GM21381 (cell line): Measurements from ENCODE around the gene GRAMD1A.
A peak's percentile ranks its signal among the peaks of the same experiment; 100 is the strongest.
"Not testable (repeated sequence)": the region's sequence is repeated elsewhere in the genome, so short reads cannot be mapped to it uniquely, and the experiment has no call there.

ENCODE experiments used
- ATAC-seq: cut with Tn5 transposase; IDR thresholded peaks from one replicate; pipeline ENCODE4 v1.9.1; 2021; ENCODE audit warnings: mild to moderate bottlenecking, moderate library complexity; ENCODE audit not compliant: unreplicated experiment

Gene GRAMD1A

DNA sequence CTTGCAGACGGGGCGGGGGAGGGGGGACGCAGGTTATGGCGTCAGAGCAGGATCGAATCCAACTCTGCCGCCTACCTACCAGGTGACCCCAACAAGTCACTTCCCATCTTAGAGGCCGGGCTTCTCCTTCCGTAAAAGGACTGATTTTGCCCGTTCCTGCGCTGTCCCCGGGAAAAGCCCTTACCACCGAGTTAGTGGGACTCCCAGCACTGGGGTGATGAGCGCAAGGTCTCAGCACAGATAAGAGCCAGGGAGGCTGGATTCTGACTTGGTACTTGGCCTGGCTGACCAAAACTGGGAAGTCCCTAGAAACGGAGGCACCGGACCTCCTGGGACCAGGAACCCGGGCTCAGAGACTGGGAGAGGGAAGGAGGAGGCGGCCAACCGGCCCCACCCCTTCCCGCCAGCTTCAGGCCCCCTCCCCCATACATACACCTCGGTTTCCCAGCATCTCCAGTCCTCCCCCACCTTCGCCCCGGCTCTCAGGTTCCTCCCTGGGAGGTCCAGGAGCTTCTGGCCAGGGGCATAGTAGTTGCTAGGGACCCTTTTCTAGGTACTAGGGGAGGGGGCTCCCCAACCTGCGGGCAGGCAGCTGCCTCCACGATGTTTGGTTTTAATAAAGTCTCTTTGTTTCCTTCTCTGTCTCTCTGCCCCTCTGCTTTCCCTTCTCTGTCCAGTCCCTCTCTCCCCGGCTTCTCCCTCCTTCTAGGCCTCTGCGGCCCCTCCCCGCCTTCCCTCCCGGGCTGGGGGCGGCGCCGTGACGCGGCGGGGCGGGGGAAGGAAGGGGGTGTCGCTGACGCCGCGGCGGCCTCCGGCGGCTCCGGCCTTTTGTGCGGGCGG lies at the start of gene GRAMD1A:
Gene GRAMD1A (plus strand): TSS at position 826 of the 840 bp plus-strand sequence. CDS start 156 bp downstream, outside the sequence.
- peak; percentile 48 for ATAC-seq

DNA sequence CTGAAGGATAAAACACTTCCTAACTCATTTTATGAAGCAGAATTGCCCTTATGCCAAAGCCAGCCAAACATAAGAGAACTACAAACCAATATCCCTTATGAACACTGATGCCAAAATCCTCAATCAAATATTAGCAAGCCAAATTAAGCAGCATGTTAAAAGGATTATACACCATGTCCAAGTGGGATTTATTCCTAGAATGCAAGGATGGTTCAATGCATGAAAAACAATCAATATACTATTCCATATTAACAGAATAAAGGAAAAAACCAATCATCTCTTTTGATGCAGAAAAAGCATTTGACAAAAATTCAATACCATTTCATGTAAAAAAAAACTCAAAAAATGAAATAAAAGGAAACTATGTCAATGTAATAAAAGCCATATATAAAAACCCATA lies 47.0 kb upstream of the GRAMD1A start:
- no peak for ATAC-seq

DNA sequence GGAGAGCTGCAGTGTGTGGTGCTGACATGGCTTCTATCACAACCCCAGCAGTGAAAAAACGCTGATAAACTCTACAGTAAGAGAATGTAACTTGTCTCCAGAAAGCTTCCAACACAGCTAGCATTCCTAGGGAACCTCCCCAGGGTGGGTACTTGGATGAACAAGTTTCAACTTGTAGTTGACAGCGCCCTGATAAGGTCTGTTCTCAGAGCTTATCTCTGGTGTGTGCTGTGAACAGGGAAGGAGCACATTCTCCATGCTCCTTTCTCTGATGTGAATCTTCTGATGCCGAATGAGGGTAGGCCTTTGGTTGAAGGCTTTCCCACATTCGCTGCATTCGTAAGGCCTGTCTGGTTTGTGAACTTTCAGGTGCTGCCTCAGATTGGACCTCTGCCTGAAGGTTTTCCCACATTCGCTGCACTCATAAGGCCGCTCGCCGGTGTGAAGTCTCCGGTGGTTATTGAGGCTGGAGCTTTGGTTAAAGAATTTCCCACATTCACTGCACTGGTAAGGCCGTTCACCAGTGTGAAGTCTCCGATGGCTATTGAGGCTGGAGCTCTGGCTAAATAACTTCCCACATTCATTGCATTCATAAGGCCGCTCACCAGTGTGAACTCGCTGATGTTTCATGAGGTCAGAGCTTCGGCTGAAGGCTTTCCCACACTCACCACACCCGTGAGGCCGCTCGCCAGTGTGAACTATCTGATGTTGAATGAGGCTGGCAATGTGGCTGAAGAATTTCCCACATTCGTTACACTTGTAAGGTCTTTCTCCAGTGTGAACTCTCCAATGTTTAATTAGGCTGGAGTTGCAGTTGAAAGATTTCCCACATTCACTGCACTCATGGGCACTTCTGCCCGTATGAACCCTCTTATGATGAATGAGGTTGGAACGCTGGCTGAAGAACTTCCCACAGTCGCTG lies 42.0 kb upstream of the GRAMD1A start:
- no peak for ATAC-seq

DNA sequence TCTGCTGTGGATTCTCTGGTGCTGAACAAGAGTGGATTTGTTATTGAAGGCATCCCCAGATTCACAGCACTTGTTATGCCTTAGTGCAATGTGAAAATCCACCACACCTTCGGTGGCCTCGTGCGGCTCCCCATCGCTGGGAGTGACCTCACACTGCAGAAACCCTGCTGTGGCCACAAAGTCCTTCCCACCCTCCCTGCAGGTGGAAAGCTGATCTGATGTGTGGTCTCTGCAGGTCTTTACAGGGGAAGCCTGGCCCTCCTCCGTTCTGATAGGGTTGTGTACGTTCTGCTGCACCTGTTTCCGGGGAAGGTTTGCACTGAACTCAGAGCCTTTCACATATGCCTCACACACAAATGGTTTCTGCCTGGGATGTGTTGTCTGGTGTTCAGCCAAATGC lies 41.1 kb upstream of the GRAMD1A start:
- ATAC-seq, result no peak

- no peak for ATAC-seq
These were observed 39.9 kb upstream of the GRAMD1A start for GRCh38 chr19:34960103-34960805.

DNA sequence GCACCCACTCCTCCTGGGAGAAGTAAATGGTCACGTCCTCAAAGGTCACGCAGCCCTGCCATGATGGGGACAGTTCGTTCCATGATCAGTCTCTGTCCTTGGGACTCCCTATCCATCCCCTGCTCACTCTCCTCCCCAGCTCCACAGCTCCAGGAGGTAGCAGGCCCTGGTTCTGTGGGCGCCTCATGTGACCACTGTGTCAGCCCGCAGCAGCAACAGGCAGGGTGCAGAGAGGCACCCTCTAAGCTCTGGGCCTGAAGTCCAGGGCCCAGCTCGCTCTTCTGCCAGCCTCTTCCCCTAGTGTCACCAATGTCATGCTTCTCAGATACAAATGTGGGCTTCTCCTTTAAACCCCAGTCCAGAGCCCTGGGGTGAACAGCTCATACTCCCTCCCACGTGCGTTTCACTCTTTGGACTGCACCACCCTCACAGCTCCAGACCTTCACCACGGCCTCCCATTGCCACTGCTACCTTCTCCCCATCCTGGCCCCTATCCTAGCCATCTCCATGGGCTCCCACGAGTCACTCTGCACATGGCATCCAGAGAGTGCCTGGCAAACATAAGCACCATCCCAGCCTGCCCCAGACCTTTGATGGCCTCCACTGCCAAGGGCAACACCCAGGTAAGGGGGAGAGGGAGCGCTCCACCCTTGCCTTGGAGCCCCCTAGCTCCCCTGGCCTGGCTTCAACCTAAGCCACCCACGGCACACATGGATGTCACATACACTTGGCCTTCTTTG lies 39.0 kb upstream of the GRAMD1A start:
- no peak for ATAC-seq

GRCh38 chr19:34961775-34962686 lies 38.1 kb upstream of the GRAMD1A start:
- no peak for ATAC-seq

GRCh38 chr19:34962687-34963572 lies 37.2 kb upstream of the GRAMD1A start:
- no peak for ATAC-seq

DNA sequence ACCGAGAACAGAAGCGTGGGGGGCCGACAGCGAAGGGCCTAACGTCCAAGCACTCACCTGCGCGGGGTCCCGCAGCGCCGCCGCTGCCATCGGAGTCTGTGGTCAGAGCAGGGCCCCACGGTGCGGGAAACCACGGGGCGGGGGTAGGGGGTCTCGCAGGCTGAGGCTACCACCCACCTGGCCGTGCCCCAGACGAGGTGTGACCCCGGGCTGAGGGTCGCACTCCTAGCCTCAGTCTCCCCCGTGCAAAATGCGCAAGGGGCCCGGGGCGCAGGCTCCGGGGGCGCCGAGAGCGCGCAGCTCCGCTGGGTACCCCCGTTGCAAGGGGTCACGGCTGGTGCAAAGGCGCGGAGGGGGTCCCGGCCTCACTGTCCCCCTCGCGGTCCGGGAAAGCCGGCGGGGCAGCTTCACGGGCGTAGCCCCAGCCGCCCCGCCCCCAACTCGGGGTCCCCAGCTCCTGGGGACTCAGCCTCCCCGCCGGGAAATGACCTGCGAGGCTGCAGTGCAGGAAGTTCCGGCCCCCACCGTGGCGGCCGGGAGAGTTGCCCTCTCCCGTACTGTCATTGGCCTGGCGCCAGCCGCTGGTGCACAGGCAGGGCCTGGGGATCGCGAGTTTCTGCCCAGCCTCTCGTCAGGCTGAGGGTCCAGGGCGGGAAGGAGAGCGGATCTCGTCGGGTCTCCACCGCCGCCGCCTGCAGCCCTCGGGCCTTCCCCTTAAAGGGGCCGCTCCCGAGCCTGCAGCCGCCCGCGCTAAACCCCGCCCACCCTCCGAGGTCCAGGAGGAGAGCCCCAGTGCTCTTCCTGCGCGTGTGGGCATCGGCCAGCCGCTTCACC lies 36.3 kb upstream of the GRAMD1A start, which contains the start of gene ZNF792:
Gene ZNF792 (minus strand): TSS at position 657 of the 834 bp plus-strand sequence. CDS start 567 bp downstream, at position 90.
- ATAC-seq, result peak; percentile 74

GRCh38 chr19:34964598-34964997 lies 35.5 kb upstream of the GRAMD1A start:
- ATAC-seq, result no peak

- ATAC-seq, result not testable (repeated sequence)
These were observed 34.6 kb upstream of the GRAMD1A start for GRCh38 chr19:34965505-34965904.

DNA sequence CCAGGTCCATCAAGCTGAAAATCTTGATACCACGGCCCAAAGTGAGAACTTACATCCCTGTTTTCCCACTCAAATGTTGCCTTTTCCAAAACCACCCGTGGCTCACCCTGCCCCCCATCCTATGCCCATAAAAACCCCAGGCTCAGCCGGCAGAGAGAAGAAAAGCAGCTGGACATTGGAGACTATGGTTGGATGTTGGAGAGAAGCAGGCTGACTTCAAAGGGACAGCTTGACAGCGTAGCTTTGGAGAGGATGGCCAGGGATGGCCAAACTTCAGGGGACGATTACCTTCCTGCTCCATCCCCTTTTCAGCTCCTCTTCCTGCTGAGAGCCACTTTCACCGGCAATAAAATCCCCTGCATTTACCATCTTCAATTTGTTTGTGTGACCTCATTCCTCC lies 32.6 kb upstream of the GRAMD1A start:
- no peak for ATAC-seq

DNA sequence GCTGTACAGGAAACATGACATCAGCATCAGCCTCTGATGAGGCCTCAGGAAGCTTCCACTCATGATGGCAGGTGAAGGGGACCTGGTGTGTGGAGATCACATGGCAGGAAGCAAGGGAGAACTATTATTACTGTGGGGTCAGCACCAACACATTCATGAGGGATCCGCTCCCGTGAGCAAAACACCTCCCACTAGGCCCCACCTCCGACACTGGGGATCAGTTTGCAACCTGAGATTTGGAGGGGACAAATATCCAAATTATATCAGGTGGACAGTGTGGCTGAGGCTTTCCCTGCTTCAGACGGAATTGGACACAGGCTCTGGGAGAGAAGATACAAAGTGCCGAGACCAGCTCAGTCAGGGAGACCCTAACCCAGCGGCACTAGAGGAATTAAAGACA lies 30.4 kb upstream of the GRAMD1A start:
- ATAC-seq, result no peak

DNA sequence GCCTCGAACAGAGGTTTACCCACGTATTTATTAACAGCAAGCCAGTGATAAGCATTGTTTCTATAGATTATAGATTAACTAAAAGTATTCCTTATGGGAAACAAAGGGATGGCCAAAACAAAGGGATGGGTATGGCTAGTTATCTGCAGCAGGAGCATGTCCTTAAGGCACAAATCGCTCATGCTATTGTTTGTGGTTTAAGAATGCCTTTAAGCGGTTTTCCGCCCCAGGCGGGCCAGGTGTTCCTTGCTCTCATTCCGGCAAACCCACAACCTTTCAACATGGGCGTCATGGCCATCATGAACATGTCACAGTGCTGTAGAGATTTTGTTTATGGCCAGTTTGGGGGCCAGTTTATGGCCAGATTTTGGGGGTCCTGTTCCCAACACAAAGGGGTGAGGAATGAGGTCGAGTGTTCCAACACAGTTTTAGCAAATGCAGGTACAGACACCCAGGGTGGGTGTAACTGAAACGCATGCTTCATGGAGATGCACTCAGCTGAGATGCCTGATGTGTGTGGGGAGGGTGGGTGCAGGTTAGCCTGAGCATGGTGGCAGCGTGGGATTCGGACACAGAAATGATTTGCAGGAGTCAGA lies 29.8 kb upstream of the GRAMD1A start:
- ATAC-seq, result not testable (repeated sequence)

DNA sequence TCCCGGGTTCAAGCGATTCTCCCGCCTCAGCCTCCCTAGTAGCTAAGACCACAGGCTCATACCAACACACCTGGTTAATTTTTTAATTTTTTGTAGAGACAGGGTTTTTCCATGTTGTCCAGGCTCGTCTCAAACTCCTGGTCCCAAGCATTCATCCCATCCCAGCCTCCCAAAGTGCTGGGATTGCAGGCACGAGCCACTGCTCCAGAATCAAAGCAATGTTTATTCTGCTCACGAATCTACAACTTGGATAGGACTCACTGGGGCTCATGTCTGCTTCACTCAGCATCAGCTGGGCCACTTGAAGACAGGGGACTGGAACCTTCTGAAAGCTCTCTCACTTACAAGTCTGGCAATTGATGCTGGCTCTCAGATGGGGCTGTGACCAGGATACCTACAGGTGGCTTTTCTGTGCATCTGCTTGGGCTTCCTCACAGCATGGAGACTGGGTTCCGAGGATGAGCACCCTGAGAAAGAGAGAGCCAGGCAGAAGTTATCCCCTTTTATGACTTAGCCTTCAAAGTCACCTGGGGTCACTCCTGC lies 27.9 kb upstream of the GRAMD1A start:
- ATAC-seq, result no peak

DNA sequence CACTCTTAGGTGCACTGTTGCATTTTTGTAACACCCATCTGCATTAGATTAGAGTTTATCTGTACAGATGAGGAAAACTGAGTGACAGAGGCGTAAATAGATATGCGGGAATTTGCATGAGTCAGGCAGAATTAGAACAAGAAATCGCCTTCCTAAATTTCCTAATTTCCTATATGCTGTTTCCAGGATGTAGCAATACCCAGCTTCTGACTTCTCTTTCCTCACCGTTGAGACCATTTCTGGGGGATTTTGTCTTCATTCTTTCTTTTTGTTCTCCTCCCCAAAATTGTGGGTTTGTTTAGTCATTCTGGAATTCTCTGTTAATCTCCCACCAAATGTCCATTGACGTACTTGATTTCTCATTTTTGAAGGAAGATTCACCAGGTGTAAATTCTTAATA lies 25.5 kb upstream of the GRAMD1A start:
- no peak for ATAC-seq

- no peak for ATAC-seq
These were observed 25.1 kb upstream of the GRAMD1A start for GRCh38 chr19:34975056-34975455.
